Mammary epithelial cell (primary cell): ENCODE results near the gene STAT5B.

ENCODE experiments used
- EZH2 ChIP-seq: IDR thresholded peaks from 2 replicates; pipeline ENCODE4 v1.6.1; 2012; ENCODE audit warnings: low read length, inconsistent platforms, borderline replicate concordance
- TF ChIP-seq, protein P1 (sequence below), 2 donors: IDR thresholded peaks in 1 of 2; conservative IDR thresholded peaks in 1 of 2; 2 replicates each; pipeline ENCODE4 v1.5.1; 2011 to 2012; ENCODE audit warnings: inconsistent platforms in 2 of 2, low read length in 2 of 2, mild to moderate bottlenecking in 2 of 2, control low read depth in 1 of 2, low read depth in 1 of 2; ENCODE audit not compliant: insufficient read depth in 1 of 2; ENCODE audit errors: extremely low read depth in 1 of 2

DNA sequence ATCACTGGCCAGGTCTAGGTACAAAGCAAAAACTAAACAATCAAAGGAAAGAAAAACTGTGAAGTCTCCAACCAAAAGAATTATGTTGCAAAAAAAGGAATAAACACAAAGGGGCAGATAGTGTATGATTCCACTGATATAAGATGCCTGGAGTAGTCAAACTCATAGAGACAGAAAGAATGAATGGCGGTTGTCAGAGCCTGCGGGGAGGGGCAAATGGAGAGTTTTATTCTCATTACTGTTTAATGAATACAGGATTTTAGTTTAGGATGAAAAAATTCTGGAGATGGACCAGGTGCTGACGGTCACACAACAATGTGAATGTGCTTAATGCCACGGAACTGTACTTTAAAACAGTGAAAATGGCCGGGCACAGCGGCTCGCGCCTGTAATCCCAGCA is 20.7 kb downstream of the STAT5B start:
- no peak for TF ChIP-seq EZH2
- TF ChIP-seq, protein P1, sequence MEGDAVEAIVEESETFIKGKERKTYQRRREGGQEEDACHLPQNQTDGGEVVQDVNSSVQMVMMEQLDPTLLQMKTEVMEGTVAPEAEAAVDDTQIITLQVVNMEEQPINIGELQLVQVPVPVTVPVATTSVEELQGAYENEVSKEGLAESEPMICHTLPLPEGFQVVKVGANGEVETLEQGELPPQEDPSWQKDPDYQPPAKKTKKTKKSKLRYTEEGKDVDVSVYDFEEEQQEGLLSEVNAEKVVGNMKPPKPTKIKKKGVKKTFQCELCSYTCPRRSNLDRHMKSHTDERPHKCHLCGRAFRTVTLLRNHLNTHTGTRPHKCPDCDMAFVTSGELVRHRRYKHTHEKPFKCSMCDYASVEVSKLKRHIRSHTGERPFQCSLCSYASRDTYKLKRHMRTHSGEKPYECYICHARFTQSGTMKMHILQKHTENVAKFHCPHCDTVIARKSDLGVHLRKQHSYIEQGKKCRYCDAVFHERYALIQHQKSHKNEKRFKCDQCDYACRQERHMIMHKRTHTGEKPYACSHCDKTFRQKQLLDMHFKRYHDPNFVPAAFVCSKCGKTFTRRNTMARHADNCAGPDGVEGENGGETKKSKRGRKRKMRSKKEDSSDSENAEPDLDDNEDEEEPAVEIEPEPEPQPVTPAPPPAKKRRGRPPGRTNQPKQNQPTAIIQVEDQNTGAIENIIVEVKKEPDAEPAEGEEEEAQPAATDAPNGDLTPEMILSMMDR (conservative IDR thresholded peaks at IDR 0.05 in 1 of 2, IDR thresholded peaks at IDR 0.05 in 1 of 2; ENCODE audit: extremely low read depth in 1 of 2, insufficient read depth in 1 of 2, low read depth in 1 of 2, low read length in 2 of 2), result no peak
